Stimulated activated CD4-positive, alpha-beta T cell treated with anti-CD3 and anti-CD28 coated beads, Interleukin-15, amount 100 ng/mL, for 48 hours (primary cell): ENCODE data around the gene CPA1.
"Not testable (repeated sequence)": the region's sequence is repeated elsewhere in the genome, so short reads cannot be mapped to it uniquely, and the experiment has no call there.

Experiments used
- DNase-seq, 2 donors: peaks; one replicate each; pipeline ENCODE4 v3.0.0-alpha.2; 2020; ENCODE audit warnings: low read depth in 2 of 2

Gene CPA1

DNA sequence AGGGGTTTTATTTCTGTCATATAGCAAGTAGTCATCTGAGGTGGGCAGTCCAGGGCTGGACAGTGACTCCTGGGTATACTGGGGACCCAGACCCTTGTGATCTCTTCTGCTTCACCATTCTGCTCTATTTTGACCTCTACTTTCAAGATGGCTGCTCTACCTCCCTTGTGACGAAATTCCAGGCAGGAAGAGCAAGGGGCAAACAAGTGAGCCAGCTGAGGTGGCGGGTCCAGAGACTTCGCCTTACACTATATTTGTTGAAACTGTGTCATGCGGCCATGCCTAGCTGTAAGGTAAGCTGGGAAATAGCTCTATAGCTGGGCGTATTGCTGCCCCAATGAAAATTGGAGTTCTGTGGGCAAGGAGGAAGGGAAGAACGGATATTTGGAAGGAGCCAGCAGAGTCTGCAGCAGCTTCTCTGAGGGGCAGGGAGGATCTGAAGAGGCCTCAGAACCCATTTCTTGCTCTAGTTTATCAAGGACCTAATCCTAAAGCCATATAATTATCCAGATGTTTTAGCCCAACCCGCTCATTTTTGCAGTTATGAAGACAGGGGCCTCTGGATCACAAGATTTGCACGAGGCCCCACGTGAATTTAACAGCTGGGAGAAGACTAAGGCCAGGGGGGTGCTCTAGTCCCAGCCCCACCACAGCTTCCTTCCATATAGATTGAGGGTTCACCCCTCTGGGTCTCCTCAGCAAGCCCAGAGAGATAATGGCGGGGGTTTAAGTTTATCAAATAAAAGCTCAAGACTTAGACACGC is 7.7 kb upstream of the CPA1 start:
- DNase-seq, result no peak

DNA sequence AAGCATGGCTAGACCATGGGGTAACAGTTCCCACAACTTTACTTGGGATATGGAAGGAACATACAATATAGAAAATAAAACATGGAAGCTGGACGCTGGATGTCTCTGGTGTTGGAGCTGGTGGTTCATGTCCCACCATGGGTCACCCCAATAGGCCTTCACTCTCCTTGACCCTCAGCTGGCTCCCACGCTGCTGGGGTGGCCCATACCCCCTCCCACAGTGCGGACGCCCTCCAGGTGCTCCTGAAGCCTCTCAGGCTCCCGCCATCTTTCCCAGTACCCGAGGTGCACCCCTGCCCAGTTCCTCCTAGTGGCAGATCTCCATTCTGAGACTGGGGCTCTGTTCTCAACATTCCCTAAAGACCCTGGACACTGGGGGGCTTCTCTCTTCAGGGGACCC is 5.8 kb upstream of the CPA1 start:
- DNase-seq, result no peak

DNA sequence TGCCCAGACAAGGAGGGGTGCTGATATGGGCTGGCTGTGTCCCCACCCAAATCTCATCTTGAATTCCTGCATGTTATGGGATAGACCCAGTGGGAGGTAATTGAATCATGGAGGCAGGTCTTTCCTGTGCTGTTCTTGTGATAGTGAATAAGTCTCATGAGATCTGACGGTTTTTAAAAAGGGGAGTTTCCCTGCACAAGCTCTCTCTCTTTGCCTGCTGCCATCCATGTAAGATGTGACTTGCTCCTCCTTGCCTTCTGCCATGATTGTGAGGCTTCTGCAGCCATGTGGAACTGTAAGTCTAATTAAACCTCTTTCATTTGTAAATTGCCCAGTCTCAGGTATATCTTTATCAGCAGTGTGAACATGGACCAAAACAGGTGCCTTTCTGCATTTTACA is 3.8 kb upstream of the CPA1 start:
- DNase-seq, result not testable (repeated sequence)

GRCh38 chr7:130377178-130377577 is 3.1 kb upstream of the CPA1 start:
- no peak for DNase-seq

DNA sequence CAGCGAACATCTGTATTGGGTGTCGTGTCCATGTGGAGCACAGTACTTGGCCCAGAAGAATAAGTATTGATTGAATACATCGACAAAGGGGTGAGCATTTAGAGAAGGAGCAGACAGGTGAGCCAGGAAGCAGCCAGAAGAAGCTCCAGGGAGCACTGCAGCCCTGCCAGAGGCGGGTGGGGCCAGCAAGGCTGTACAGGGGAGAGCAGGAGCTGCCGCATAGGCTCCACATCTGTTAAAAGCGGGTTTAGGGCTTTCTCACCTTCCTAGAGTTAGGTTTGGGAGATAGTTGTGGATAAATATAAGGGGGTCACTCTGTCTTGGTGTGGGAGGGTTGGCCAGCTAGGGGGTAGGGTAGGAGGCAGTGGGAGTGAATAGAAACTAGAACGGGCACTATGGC is 1.3 kb upstream of the CPA1 start:
- no peak for DNase-seq

DNA sequence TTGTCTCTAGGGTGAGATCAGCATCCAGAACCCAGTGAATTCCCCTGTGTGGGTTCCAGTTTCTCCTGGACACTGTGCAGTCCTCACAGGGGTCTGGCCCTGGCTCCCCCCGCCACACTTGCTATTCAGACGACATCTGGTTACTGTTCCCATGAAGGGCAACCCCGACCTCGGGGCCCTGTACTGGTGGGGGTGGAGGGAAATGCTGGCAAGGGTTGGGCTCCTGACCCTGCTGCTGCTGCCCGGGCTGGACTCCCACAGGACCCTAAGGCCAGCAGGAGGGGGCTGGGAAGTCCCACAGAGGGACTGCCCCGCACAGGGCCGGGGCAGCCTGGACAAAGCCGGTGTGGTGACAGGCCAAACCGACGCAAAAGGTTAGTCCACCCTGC is 768 bp upstream of the CPA1 start:
- DNase-seq, result no peak

- DNase-seq, result no peak
Observed at GRCh38 chr7:130380861-130381455, 664 bp downstream of the CPA1 start.

GRCh38 chr7:130381468-130382312 is 1.4 kb downstream of the CPA1 start:
- DNase-seq, result no peak

DNA sequence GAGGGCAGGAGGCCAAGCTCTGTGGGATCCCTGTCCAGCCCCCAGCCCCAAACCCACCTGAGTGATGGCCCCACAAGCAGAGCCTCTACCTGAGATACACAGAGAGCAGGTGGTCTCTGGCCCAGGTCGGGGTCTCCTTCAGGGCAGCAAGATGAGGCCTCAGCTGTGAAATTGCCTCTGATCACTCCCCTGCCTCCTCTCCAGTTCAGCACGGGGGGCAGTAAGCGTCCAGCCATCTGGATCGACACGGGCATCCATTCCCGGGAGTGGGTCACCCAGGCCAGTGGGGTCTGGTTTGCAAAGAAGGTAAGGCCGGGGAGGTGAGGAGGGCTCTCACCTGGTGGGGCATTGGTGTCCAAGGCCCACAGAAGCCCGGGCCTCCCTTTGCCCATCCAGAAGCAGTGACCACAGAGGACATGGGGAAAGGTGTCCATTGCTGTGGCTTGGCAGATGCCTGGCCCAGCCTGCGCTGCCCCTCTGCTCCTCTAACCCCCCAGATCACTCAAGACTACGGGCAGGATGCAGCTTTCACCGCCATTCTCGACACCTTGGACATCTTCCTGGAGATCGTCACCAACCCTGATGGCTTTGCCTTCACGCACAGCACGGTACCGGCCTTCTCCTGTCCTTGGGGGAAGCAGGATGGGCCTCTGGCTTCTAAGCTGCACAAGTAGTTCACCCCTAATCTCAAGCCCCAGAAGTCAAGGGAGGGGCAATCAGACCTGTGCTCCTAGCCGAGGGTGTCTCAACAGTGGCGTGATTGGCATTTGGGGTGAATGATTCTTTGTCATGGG is 3.1 kb downstream of the CPA1 start:
- no peak for DNase-seq

DNA sequence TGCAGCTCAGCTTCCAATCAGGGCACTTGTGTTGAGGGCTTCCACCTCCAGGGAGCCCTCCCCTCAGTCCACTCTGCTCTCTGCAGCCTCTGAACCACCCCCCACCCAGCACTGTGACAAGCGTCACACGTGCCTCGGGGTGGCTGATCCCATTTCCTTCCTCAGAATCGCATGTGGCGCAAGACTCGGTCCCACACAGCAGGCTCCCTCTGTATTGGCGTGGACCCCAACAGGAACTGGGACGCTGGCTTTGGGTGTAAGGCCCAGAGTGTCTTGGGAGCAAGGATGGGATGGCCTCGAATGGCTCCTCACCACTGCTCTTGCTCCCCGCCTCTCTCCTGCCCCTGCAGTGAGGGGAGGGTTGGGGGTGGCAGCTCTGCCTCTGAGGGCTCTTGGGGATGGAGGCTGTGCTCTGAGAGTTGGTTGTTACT is 4.1 kb downstream of the CPA1 start:
- DNase-seq, result no peak

- no peak for DNase-seq
Observed at GRCh38 chr7:130384841-130385599, 4.7 kb downstream of the CPA1 start.

GRCh38 chr7:130385600-130386066 is 5.3 kb downstream of the CPA1 start:
- DNase-seq, result no peak

DNA sequence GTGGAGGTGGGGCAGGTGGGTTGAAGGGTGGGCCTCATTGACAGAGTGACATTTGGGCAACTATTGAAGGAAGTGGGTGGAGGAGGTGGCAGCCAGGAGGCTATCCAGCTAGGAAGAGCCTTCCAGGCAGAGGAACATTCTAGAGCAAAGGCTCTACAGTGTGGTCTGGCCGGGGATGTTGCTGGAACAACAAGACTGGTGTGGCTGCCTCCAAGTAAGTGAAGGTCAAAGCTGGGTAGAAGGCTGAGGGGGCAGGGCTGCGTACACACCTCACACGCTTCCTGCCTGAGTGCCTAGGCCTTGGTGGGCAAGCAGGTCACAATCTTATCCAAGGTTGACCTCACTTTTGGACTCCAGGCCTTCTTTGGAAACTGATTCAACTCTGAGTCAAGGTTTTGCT is 6.6 kb downstream of the CPA1 start:
- no peak for DNase-seq

- DNase-seq, result no peak
Observed at GRCh38 chr7:130387306-130387627, 7.0 kb downstream of the CPA1 start.

GRCh38 chr7:130387628-130388403 is 7.5 kb downstream of the CPA1 start:
- DNase-seq, result no peak

DNA sequence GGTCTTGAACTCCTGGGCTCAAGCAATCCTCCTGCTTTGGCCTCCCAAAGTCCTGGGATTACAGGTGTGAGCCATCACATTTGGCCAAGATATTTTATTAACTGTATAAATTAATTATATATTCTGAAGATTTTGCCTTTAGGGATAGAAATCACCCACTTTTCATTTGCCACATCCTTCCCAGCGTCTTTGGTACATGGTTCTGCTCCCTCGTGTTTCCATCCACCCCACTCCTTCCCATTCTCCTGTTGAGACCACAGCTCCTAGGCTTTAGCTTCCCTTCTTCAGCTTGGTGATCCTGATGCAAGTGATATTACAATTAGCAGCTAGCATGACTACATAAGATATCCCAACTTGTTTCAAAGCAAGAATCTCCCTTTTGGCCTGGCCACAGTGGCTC is 8.4 kb downstream of the CPA1 start:
- DNase-seq, result no peak

DNA sequence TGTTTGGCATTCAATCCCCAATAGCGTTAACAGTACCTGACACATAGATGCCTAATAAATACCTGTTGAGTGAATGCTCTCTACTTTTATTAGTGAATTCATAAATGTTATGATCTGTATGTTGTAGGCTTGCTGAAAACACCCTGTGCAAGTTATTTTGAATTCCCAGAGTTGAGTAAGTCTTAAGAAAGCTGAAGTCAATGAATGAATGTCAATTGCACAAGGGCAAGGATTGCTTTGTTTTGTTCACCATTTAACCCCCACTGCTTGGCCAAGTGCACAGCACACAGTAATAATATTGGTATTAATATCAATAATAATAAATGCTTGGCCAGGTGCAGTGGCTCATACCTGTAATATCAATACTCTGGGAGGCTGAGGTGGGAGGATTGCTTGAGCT is 10.2 kb downstream of the CPA1 start:
- no peak for DNase-seq

DNA sequence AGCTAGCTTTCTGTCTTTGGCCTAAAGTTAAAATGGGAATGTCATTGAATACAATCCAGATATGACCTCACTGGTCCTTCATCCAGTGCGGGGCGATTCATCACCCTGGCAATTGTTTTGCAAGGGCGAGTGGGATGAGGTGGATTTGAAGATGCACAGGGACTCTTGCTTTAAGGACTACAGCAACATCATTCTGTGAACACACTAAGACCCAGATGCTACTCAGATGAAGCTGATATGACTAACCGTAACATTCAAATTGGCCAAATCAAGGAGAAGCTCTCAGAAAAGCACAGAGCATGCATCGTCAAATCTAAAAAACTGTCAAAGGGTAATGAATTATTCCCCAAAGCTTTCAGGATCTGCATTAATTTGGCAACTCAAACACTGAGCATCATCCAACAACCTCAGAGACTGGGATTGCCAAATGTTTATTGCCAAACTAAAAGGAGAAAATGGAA is 12.8 kb downstream of the CPA1 start:
- DNase-seq, result no peak

DNA sequence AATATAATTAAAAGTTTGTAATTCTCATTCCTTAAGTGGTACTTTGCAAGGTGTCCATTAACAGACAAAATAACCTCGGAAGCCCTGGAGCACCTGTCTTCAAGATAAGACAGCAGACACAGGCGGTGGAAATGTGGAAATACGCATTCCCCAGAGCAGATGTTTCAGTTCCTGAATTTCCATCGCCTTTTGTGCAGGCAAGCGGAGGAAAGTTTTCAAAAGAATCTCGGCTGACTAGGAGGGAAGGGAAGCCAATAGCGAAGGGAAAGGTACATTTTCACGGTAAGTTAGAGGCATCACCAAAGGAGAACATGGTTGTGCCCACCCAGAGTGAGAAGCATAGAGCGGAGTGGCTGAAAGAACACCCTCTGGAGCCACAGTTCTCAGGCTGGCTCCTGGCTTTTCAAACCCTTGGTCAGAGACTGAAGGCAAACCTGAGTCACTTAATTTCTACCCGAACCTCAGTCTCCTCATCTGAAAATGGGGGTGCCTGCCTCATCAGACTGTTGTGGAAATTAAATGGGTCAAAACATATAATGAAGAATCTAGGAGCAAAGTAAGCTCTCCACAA is 13.6 kb downstream of the CPA1 start:
- no peak for DNase-seq
